A673 (cell line): ENCODE measurements around the gene AP3D1. TPM values are rescaled to one million over a fixed set of nuclear protein-coding genes. Genes with fewer than 3 reads are reported as not detected.
A peak's percentile ranks its signal among the peaks of the same experiment; 100 is the strongest.

Experiments
- BruUV-seq: library from RNA; stranded (reverse); fragments of 400-500 nt; replicated peaks from 2 replicates; lab custom pipeline; 2021; lab: Mats Ljungman, UMichigan
- CTCF ChIA-PET: fragments of 300-600 bp; sonication (Branson Sonifier 250); formaldehyde crosslinking; loops from one replicate; lab custom pipeline; 2022; ENCODE audit warnings: antibody characterized with exemption; lab: Charles Lee
- POLR2A ChIA-PET: fragments of 300-600 bp; sonication (Branson Sonifier 250); formaldehyde crosslinking; loops from one replicate; lab custom pipeline; 2022; ENCODE audit warnings: antibody characterized with exemption; ENCODE audit not compliant: low non-redundant PET; lab: Charles Lee
- DNase-seq: peaks from one replicate; pipeline ENCODE4 v3.0.0-alpha.2; 2015; ENCODE audit warnings: low spot score
- H3K27ac ChIP-seq: fragments of 200-600 bp; sonication (generic); 2 replicates; pipeline ENCODE4 v1.5.1; 2016; ENCODE audit warnings: mixed run types, low read depth, mild to moderate bottlenecking, mixed read lengths, antibody characterized with exemption, low read length; ENCODE audit not compliant: poor library complexity, severe bottlenecking
- H3K27me3 ChIP-seq: fragments of 200-600 bp; sonication (generic); replicated peaks from 2 replicates; pipeline ENCODE4 v1.6.1; 2017; ENCODE audit warnings: mixed run types, low read depth, mild to moderate bottlenecking, mixed read lengths, antibody characterized with exemption, low read length; ENCODE audit not compliant: insufficient read depth, poor library complexity
- H3K36me3 ChIP-seq: fragments of 200-600 bp; sonication (generic); 2 replicates; pipeline ENCODE4 v1.6.1; 2016; ENCODE audit warnings: mixed run types, mild to moderate bottlenecking, mixed read lengths, antibody characterized with exemption, low read length; ENCODE audit not compliant: insufficient read depth, poor library complexity, severe bottlenecking
- H3K4me1 ChIP-seq: fragments of 200-600 bp; sonication (generic); 2 replicates; pipeline ENCODE4 v1.6.1; 2017; ENCODE audit warnings: mixed run types, mild to moderate bottlenecking, mixed read lengths, antibody characterized with exemption, low read length; ENCODE audit not compliant: insufficient read depth, poor library complexity, severe bottlenecking
- H3K4me3 ChIP-seq: fragments of 200-600 bp; sonication (generic); 2 replicates; pipeline ENCODE4 v1.5.1; 2016; ENCODE audit warnings: low read depth, mixed run types, mild to moderate bottlenecking, mixed read lengths, low read length; ENCODE audit not compliant: poor library complexity, severe bottlenecking
- H3K9me3 ChIP-seq: fragments of 200-600 bp; sonication (generic); 2 replicates; pipeline ENCODE4 v1.6.1; 2016; ENCODE audit warnings: mixed run types, low read depth, mild to moderate bottlenecking, mixed read lengths, antibody characterized with exemption, low read length; ENCODE audit not compliant: poor library complexity, severe bottlenecking
- CTCF ChIP-seq: fragments of 300-800, 200-600 bp; sonication (generic); conservative IDR thresholded peaks from 2 replicates; pipeline ENCODE4 v1.5.1; 2017; ENCODE audit warnings: low read depth, mild to moderate bottlenecking, antibody characterized with exemption, low read length, moderate library complexity, mixed read lengths
- EZH2 ChIP-seq: fragments of 200-600 bp; sonication (generic); IDR thresholded peaks from 2 replicates; pipeline ENCODE4 v1.6.1; 2017; ENCODE audit warnings: borderline replicate concordance, low read depth, mild to moderate bottlenecking, mixed read lengths, antibody characterized with exemption, low read length; ENCODE audit not compliant: poor library complexity, severe bottlenecking
- intact Hi-C: fragments of 100-400 bp; cut with micrococcal nuclease; formaldehyde crosslinking; loops from one replicate; pipeline ENCODE4 v1.10.0; 2022; ENCODE audit not compliant: unreplicated experiment
- total RNA-seq: library from RNA; stranded (reverse); gene quantifications from 2 replicates; pipeline ENCODE4 v1.2.3, GENCODE V29; 2021

The AP3D1 gene
- total RNA-seq, 1 experiment from 2014 or later: 148 TPM

GRCh38 chr19:2199215-2199614 lies 47.8 kb upstream of the AP3D1 start:
- Histone ChIP-seq H3K27ac (no peak overlapping the region), H3K4me1 (no peaks in the 10 kb centered on the region), H3K4me3 (no peak overlapping the region), H3K27me3 (no peaks in the 10 kb centered on the region), H3K9me3 (no peaks in the 10 kb centered on the region), H3K36me3 (peaks cover 16% of the 10 kb centered on the region)
- CTCF ChIA-PET: interaction anchor here (0.6 kb wide), 1 partner anchor 54 kb away, joined by 3 read pairs; no protein-coding TSS in a partner anchor
- DNase-seq: no peak
- no TSS peak for BruUV-seq
- TF ChIP-seq CTCF: peak; percentile 27; the same call in 1 of the 2 replicates
- no peak for TF ChIP-seq EZH2
- POLR2A ChIA-PET: no interaction called here
- intact Hi-C loops: no loop called here

GRCh38 chr19:2198317-2198716 lies 47.0 kb upstream of the AP3D1 start:
- Histone ChIP-seq H3K4me1 (no peaks in the 10 kb centered on the region), H3K9me3 (no peaks in the 10 kb centered on the region), H3K27ac (no peak overlapping the region), H3K27me3 (no peaks in the 10 kb centered on the region), H3K4me3 (no peak overlapping the region), H3K36me3 (peaks cover 21% of the 10 kb centered on the region)
- CTCF ChIA-PET: no interaction called here
- TF ChIP-seq EZH2: no peak
- no peak for TF ChIP-seq CTCF
- POLR2A ChIA-PET: no interaction called here
- intact Hi-C loops: no loop called here
- BruUV-seq: no TSS peak
- DNase-seq: no peak

- ChIA-PET CTCF (no interaction called here), POLR2A (no interaction called here)
- H3K4me1 ChIP-seq: no peaks in the 10 kb centered on the region
- TF ChIP-seq CTCF (no peak), EZH2 (no peak)
- no peaks in the 10 kb centered on the region for H3K27me3 ChIP-seq
- intact Hi-C loops: no loop called here
- no peak for DNase-seq
- no peak overlapping the region for H3K4me3 ChIP-seq
- no TSS peak for BruUV-seq
- H3K9me3 ChIP-seq: no peaks in the 10 kb centered on the region
- H3K27ac ChIP-seq: no peak overlapping the region
- peaks cover 25% of the 10 kb centered on the region for H3K36me3 ChIP-seq
Measured at GRCh38 chr19:2197270-2197669, 45.9 kb upstream of the AP3D1 start.
